Cardiac fibroblast (primary cell): Measurements from ENCODE around the gene FAF1.

ENCODE experiments used
- DNase-seq, 2 donors: peaks; one replicate each; pipeline versions ENCODE4 v3.0.0 to v3.0.0-alpha.2; 2010; ENCODE audit warnings: low read depth in 2 of 2
- H3K4me3 ChIP-seq, 2 donors: replicated peaks in 1 of 2; 1 replicate in 1 of 2; 2 replicates in 1 of 2; pipeline ENCODE4 v1.5.1; 2011; ENCODE audit warnings: low read depth in 2 of 2, low read length in 2 of 2, mild to moderate bottlenecking in 2 of 2, moderate library complexity in 1 of 2
- CTCF ChIP-seq: IDR thresholded peaks from one replicate; pipeline ENCODE4 v1.5.1; 2011; ENCODE audit warnings: low read depth, mild to moderate bottlenecking, low read length, inconsistent platforms

FAF1 gene

GRCh38 chr1:50611675-50612074 lies 348.4 kb downstream of the FAF1 start:
- no peak overlapping the region for H3K4me3 ChIP-seq
- TF ChIP-seq CTCF = no peak
- DNase-seq = no peak

GRCh38 chr1:50610563-50610962 lies 349.5 kb downstream of the FAF1 start:
- TF ChIP-seq CTCF = no peak
- no peak overlapping the region for H3K4me3 ChIP-seq
- no peak for DNase-seq

GRCh38 chr1:50609508-50609907 lies 350.6 kb downstream of the FAF1 start:
- no peak overlapping the region for H3K4me3 ChIP-seq
- TF ChIP-seq CTCF = no peak
- DNase-seq = no peak

GRCh38 chr1:50605186-50605875 lies 354.7 kb downstream of the FAF1 start:
- no peak overlapping the region for H3K4me3 ChIP-seq
- TF ChIP-seq CTCF = peak; percentile 63
- peak; percentile 59 for DNase-seq

- no peak overlapping the region for H3K4me3 ChIP-seq
- peak; percentile 18 for TF ChIP-seq CTCF
- DNase-seq = no peak
Observed at GRCh38 chr1:50604580-50604979, 355.5 kb downstream of the FAF1 start.

- TF ChIP-seq CTCF = no peak
- DNase-seq = peak; percentile 13 to 61
- H3K4me3 ChIP-seq = no peak overlapping the region
Observed at GRCh38 chr1:50603274-50604271, 356.5 kb downstream of the FAF1 start.
